ENCODE results near the gene PCDHGC4.

- TF ChIP-seq, protein P1, sequence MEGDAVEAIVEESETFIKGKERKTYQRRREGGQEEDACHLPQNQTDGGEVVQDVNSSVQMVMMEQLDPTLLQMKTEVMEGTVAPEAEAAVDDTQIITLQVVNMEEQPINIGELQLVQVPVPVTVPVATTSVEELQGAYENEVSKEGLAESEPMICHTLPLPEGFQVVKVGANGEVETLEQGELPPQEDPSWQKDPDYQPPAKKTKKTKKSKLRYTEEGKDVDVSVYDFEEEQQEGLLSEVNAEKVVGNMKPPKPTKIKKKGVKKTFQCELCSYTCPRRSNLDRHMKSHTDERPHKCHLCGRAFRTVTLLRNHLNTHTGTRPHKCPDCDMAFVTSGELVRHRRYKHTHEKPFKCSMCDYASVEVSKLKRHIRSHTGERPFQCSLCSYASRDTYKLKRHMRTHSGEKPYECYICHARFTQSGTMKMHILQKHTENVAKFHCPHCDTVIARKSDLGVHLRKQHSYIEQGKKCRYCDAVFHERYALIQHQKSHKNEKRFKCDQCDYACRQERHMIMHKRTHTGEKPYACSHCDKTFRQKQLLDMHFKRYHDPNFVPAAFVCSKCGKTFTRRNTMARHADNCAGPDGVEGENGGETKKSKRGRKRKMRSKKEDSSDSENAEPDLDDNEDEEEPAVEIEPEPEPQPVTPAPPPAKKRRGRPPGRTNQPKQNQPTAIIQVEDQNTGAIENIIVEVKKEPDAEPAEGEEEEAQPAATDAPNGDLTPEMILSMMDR (IDR thresholded peaks at IDR 0.05; ENCODE audit: low read depth, low read length): no peak
- no peak for TF ChIP-seq EZH2phosphoT487 (IDR thresholded peaks at IDR 0.05; ENCODE audit: low read depth)
These were observed 6.4 kb upstream of the PCDHGC4 start for GRCh38 chr5:141478321-141478945.

Data from OCI-LY3 (cell line).